Type B pancreatic cell (in vitro differentiated cells): ENCODE data around the gene NLRP2B. TPM values are rescaled to one million over a fixed set of nuclear protein-coding genes. Genes with fewer than 3 reads are reported as not detected.
"Not testable (repeated sequence)": the region's sequence is repeated elsewhere in the genome, so short reads cannot be mapped to it uniquely, and the experiment has no call there.

Experiments
- DNase-seq: peaks from one replicate; pipeline ENCODE4 v3.0.0; 2021; ENCODE audit warnings: mixed read lengths; ENCODE audit not compliant: unreplicated experiment; ENCODE audit errors: extremely low spot score
- H3K27ac Mint-ChIP-seq: 2 replicates; pipeline ENCODE4 v1.8.0; 2021; ENCODE audit warnings: mild to moderate bottlenecking, mixed read lengths
- H3K27me3 Mint-ChIP-seq: 2 replicates; pipeline ENCODE4 v1.8.0; 2021; ENCODE audit warnings: mixed read lengths
- H3K36me3 Mint-ChIP-seq: 2 replicates; pipeline ENCODE4 v1.8.0; 2021; ENCODE audit warnings: mixed read lengths
- H3K4me1 Mint-ChIP-seq: one replicate; pipeline ENCODE4 v1.8.0; 2021; ENCODE audit warnings: mixed read lengths; ENCODE audit not compliant: unreplicated experiment
- H3K4me3 Mint-ChIP-seq: 2 replicates; pipeline ENCODE4 v1.8.0; 2021; ENCODE audit warnings: mild to moderate bottlenecking, mixed read lengths
- H3K9me3 Mint-ChIP-seq: 2 replicates; pipeline ENCODE4 v1.8.0; 2021; ENCODE audit warnings: mixed read lengths
- long read RNA-seq: library from polyadenylated mRNA; unstranded; transcript quantifications from one replicate; pipeline ENCODE4 v2.0.0, GENCODE V29; 2020
- total RNA-seq: library from RNA; stranded (reverse); gene quantifications from 2 replicates; pipeline ENCODE4 v1.2.1, GENCODE V29; 2021; ENCODE audit warnings: low replicate concordance
- TF ChIP-seq, protein P1 (sequence below): fragments of 200-600 bp; sonication (generic); conservative IDR thresholded peaks from 2 replicates; pipeline ENCODE4 v1.5.0; 2021; ENCODE audit warnings: antibody characterized with exemption, mild to moderate bottlenecking

Gene NLRP2B
- not detected in 2 replicates for total RNA-seq
- long read RNA-seq = 0 reads

DNA sequence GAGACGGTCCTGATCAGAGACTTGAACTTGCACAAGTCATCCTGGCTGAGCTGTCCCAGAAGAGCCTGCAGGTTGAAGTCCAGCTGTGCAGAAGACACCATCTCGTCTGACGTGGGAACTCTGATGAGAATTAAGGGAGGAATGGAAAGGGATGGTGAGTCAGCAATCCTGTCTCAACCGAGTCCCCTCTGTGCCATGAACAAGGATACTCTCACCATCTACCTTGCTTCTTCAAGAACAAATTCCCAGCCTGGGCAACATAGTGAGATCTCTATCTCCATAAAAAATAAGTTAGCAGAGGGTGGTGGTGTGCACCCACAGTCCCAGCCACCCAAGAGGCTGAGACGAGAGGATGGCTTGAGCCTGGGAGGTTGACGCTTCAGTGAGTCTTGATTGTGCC, at the start of gene NLRP2B:
TSS of gene NLRP2B (minus strand) at position 101 of the 400 bp plus-strand sequence.
- no peak within 1 kb of the TSS for H3K27ac Mint-ChIP-seq
- no peaks in the 10 kb centered on the region for H3K4me1 Mint-ChIP-seq
- H3K27me3 Mint-ChIP-seq = no peaks in the 10 kb centered on the region
- DNase-seq = no peak
- no peaks in the 10 kb centered on the region for H3K36me3 Mint-ChIP-seq
- peaks cover 9% of the 10 kb centered on the region for H3K9me3 Mint-ChIP-seq
- H3K4me3 Mint-ChIP-seq = no peak within 1 kb of the TSS
- TF ChIP-seq, protein P1, sequence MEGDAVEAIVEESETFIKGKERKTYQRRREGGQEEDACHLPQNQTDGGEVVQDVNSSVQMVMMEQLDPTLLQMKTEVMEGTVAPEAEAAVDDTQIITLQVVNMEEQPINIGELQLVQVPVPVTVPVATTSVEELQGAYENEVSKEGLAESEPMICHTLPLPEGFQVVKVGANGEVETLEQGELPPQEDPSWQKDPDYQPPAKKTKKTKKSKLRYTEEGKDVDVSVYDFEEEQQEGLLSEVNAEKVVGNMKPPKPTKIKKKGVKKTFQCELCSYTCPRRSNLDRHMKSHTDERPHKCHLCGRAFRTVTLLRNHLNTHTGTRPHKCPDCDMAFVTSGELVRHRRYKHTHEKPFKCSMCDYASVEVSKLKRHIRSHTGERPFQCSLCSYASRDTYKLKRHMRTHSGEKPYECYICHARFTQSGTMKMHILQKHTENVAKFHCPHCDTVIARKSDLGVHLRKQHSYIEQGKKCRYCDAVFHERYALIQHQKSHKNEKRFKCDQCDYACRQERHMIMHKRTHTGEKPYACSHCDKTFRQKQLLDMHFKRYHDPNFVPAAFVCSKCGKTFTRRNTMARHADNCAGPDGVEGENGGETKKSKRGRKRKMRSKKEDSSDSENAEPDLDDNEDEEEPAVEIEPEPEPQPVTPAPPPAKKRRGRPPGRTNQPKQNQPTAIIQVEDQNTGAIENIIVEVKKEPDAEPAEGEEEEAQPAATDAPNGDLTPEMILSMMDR = no peak

DNA sequence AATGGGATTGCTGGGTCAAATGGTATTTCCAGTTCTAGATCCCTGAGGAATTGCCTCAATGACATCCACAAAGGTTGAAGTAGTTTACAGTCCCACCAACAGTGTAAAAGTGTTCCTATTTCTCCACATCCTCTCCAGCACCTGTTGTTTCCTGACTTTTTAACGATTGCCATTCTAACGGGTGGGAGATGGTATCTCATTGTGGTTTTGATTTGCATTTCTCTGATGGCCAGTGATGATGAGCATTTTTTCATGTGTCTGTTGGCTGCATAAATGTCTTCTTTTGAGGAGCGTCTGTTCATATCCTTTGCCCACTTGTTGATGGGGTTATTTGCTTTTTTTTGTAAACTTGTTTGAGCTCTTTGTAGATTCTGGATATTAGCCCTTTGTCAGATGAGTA, 45.9 kb upstream of the NLRP2B start:
- not testable (repeated sequence) for H3K27me3 Mint-ChIP-seq, H3K9me3 Mint-ChIP-seq, H3K4me1 Mint-ChIP-seq, H3K27ac Mint-ChIP-seq, DNase-seq, H3K36me3 Mint-ChIP-seq, H3K4me3 Mint-ChIP-seq

DNA sequence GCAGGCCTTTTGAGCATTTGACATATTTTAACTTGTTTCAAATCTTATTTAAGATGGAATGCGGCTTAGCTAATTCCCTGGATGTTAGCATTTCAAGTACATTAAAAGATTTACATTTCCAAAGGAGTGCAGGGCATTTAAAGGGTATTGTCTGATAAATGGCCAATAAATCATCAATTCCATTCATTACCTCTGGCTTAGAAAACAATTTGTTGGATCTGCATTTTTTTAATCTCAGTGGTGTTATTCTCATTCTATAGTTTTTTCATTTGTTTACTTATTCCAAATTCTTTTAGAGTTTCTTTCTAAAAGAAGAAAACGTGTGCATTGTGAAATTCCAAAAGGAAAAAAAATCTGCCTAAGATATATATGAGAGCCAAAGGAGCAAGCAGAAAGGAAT, 1.3 kb upstream of the NLRP2B start:
- TF ChIP-seq, protein P1 = no peak
- Mint-ChIP-seq H3K9me3 (peaks cover 7% of the 10 kb centered on the region), H3K4me1 (no peaks in the 10 kb centered on the region), H3K4me3 (no peak overlapping the region), H3K36me3 (no peaks in the 10 kb centered on the region), H3K27me3 (no peaks in the 10 kb centered on the region), H3K27ac (no peak overlapping the region)
- no peak for DNase-seq

DNA sequence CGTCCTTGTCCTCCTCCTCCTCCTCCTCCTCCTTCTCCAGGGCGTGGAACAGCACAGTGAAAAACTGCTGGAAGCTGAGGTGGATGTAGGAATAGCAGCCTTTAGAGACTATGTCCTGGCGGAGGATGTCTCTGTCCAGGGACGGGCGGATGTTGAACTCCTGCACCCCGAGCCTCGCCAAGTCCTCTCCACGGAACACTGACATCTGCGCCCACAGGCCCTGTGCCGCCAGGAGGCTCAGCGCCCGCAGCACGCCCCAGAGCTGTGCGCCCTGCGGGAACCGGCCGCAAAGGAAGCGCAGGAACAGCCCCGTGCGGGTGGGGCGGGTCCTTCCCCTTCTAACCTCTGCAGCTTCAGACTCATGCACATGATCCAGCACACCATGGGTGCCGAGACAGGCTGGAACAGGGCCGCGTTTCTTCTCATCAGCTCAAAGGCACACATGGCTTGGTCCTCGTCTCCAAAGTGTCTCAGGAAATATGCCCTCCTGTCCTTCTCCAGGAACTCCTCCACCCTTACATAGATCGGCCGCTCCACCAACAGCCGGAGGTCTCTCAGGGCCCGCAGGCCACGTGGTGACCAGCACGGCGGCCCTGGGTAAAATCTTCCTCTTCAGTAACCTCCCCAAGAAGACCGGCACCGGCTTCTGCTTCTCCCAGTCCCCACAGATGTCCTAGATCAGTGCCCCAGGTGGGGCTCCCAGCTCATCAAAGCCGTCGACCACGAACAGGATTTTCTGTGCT, 1.2 kb downstream of the NLRP2B start:
- TF ChIP-seq, protein P1 = no peak
- Mint-ChIP-seq H3K9me3 (peaks cover 9% of the 10 kb centered on the region), H3K36me3 (no peaks in the 10 kb centered on the region), H3K4me3 (no peak overlapping the region), H3K27me3 (no peaks in the 10 kb centered on the region), H3K4me1 (no peaks in the 10 kb centered on the region), H3K27ac (no peak overlapping the region)
- no peak for DNase-seq

DNA sequence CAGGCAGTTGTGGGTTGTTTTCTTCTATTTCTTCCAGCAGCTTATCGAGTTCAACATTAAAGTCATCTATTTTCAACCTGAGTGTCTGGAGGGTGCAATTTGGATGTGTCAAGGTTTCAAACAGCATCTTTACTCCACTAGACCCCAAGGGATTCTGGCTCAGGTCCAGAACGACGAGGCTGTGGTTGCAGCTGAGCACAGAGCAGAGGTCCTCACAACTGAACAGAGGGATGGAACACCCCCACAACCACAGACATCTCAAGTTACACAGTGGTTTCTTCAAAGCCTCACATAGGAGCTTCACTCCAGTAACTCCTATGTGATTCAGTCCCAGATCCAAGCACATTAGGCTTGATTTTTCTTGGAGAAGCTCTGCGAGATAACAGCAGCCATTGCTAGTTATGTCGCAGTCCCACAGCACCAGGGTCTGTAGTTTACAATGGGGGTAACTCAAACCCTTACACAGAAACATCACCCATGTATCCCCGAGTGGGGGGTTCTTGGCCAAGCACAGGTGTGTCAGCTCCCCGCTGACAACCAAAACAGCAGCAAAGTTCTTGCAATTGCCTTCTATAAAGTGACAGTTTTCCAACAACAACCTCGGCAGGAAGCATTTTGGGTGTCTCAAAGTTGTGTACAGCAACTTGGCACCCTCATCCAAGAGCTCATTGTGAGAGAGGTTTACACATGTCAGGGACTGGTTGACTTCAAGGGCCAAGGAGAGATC, 2.8 kb downstream of the NLRP2B start:
- Mint-ChIP-seq H3K9me3 (peaks cover 9% of the 10 kb centered on the region), H3K27me3 (no peaks in the 10 kb centered on the region), H3K27ac (no peak overlapping the region), H3K4me3 (no peak overlapping the region), H3K36me3 (no peaks in the 10 kb centered on the region), H3K4me1 (no peaks in the 10 kb centered on the region)
- no peak for DNase-seq
- TF ChIP-seq, protein P1 = no peak

DNA sequence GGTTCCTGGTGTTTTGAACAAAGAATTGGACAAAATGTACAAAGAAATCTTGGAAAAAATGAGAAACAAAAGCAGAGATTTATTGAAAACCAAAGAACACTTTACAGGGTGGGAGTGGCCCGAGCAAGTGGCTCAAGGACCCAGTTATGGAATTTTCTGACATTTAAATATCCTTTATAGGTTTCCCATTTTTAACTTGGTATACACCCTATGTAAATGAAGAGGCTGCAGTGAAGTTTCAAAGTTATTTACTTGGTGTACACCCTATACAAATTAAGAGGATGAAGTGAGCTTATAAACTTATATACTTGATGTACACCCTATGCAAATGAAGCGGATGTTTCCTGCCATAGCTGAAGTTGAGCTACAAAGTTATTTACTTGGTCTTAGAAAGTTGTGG, 4.7 kb downstream of the NLRP2B start:
- Mint-ChIP-seq H3K9me3 (peaks cover 9% of the 10 kb centered on the region), H3K27ac (no peak overlapping the region), H3K4me3 (no peak overlapping the region), H3K27me3 (no peaks in the 10 kb centered on the region), H3K36me3 (no peaks in the 10 kb centered on the region), H3K4me1 (no peaks in the 10 kb centered on the region)
- no peak for DNase-seq
- TF ChIP-seq, protein P1 = no peak
